Mesendoderm (in vitro differentiated cells): ENCODE data around the gene IPO9.

Experiments used
- DNase-seq: peaks from one replicate; pipeline ENCODE4 v3.0.0; 2013
- H2AK5ac ChIP-seq: 2 replicates; pipeline ENCODE4 v1.6.1; 2013; ENCODE audit warnings: low read length, inconsistent platforms
- H2BK120ac ChIP-seq: 2 replicates; pipeline ENCODE4 v1.6.1; 2013; ENCODE audit warnings: low read depth, mild to moderate bottlenecking, low read length, moderate library complexity, mixed read lengths
- H2BK15ac ChIP-seq: replicated peaks from 2 replicates; pipeline ENCODE4 v1.6.1; 2013; ENCODE audit warnings: low read depth, mild to moderate bottlenecking, moderate library complexity
- H2BK5ac ChIP-seq: 2 replicates; pipeline ENCODE4 v1.6.1; 2013; ENCODE audit warnings: low read length, inconsistent platforms
- H3K18ac ChIP-seq: 2 replicates; pipeline ENCODE4 v1.6.1; 2013; ENCODE audit warnings: mild to moderate bottlenecking, low read length, mixed read lengths
- H3K23ac ChIP-seq: one replicate; pipeline ENCODE4 v1.6.1; 2013; ENCODE audit warnings: low read length
- H3K27ac ChIP-seq: 2 replicates; pipeline ENCODE4 v1.5.1; 2013; ENCODE audit warnings: low read depth, mild to moderate bottlenecking, inconsistent platforms, low read length, moderate library complexity
- H3K27me3 ChIP-seq: 2 replicates; pipeline ENCODE4 v1.6.1; 2013; ENCODE audit warnings: low read length, control low read depth, mild to moderate bottlenecking, inconsistent platforms; ENCODE audit not compliant: insufficient read depth, poor library complexity
- H3K36me3 ChIP-seq: 2 replicates; pipeline ENCODE4 v1.6.1; 2013; ENCODE audit warnings: low read length, inconsistent platforms; ENCODE audit not compliant: control insufficient read depth, insufficient read depth
- H3K4ac ChIP-seq: one replicate; pipeline ENCODE4 v1.6.1; 2013; ENCODE audit warnings: low read depth, mild to moderate bottlenecking, low read length, moderate library complexity
- H3K4me1 ChIP-seq: 2 replicates; pipeline ENCODE4 v1.6.1; 2013; ENCODE audit warnings: low read depth, low read length, inconsistent platforms; ENCODE audit not compliant: control insufficient read depth
- H3K4me2 ChIP-seq: 2 replicates; pipeline ENCODE4 v1.6.1; 2013; ENCODE audit warnings: low read length
- H3K4me3 ChIP-seq: 2 replicates; pipeline ENCODE4 v1.5.1; 2013; ENCODE audit warnings: mild to moderate bottlenecking, low read length
- H3K56ac ChIP-seq: one replicate; pipeline ENCODE4 v1.6.1; 2013; ENCODE audit warnings: low read length
- H3K79me1 ChIP-seq: 2 replicates; pipeline ENCODE4 v1.6.1; 2013; ENCODE audit warnings: low read length, inconsistent platforms
- H3K79me2 ChIP-seq: 2 replicates; pipeline ENCODE4 v1.6.1; 2013; ENCODE audit warnings: mild to moderate bottlenecking, low read length; ENCODE audit not compliant: control insufficient read depth, insufficient read depth
- H3K9ac ChIP-seq: 2 replicates; pipeline ENCODE4 v1.6.1; 2013; ENCODE audit warnings: low read length, inconsistent platforms
- H4K5ac ChIP-seq: one replicate; pipeline ENCODE4 v1.6.1; 2013; ENCODE audit warnings: low read length
- H4K8ac ChIP-seq: one replicate; pipeline ENCODE4 v1.6.1; 2013; ENCODE audit warnings: low read depth, mild to moderate bottlenecking, control low read depth, low read length, moderate library complexity
- WGBS: extraction: QIAGEN DNeasy Blood & Tissue Kit; methylation state at CpG from one replicate; pipeline ENCODE4 v1.1.7; 2013; ENCODE audit warnings: low lambda C conversion rate, missing lambda C conversion rate; ENCODE audit not compliant: insufficient coverage; ENCODE audit errors: extremely low coverage; 5-methylcytosine and 5-hydroxymethylcytosine counted together

IPO9 gene

GRCh38 chr1:201795066-201795465 is 33.9 kb upstream of the IPO9 start:
- Histone ChIP-seq H3K9ac (no peak overlapping the region), H2BK15ac (no peak overlapping the region), H3K18ac (no peak overlapping the region), H4K5ac (no peak overlapping the region), H3K23ac (no peak overlapping the region), H3K36me3 (peaks cover 4% of the 10 kb centered on the region), H3K79me2 (no peaks in the 10 kb centered on the region), H4K8ac (no peak overlapping the region), H2BK120ac (no peak overlapping the region), H3K4ac (no peak overlapping the region), H3K56ac (no peak overlapping the region), H3K79me1 (no peaks in the 10 kb centered on the region), H3K4me2 (no peak overlapping the region), H3K27ac (no peak overlapping the region), H2BK5ac (no peak overlapping the region), H2AK5ac (no peak overlapping the region), H3K4me3 (no peak overlapping the region), H3K4me1 (no peaks in the 10 kb centered on the region), H3K27me3 (no peaks in the 10 kb centered on the region)
- WGBS: no CpG with 5 or more reads among the region's 3 CpGs
- DNase-seq: peak; percentile 45

GRCh38 chr1:201800246-201800645 is 28.7 kb upstream of the IPO9 start:
- no peak overlapping the region for H3K23ac ChIP-seq
- H3K4ac ChIP-seq: no peak overlapping the region
- no peak overlapping the region for H3K4me2 ChIP-seq
- H3K27ac ChIP-seq: no peak overlapping the region
- no peak overlapping the region for H3K56ac ChIP-seq
- H2BK15ac ChIP-seq: no peak overlapping the region
- no peaks in the 10 kb centered on the region for H3K4me1 ChIP-seq
- no peak overlapping the region for H3K18ac ChIP-seq
- no peak overlapping the region for H4K5ac ChIP-seq
- no peaks in the 10 kb centered on the region for H3K79me2 ChIP-seq
- no peak overlapping the region for H3K4me3 ChIP-seq
- no peaks in the 10 kb centered on the region for H3K79me1 ChIP-seq
- no peak overlapping the region for H4K8ac ChIP-seq
- H3K36me3 ChIP-seq: no peaks in the 10 kb centered on the region
- H2BK5ac ChIP-seq: no peak overlapping the region
- DNase-seq: no peak
- no peaks in the 10 kb centered on the region for H3K27me3 ChIP-seq
- H2BK120ac ChIP-seq: no peak overlapping the region
- no peak overlapping the region for H3K9ac ChIP-seq
- no peak overlapping the region for H2AK5ac ChIP-seq

DNA sequence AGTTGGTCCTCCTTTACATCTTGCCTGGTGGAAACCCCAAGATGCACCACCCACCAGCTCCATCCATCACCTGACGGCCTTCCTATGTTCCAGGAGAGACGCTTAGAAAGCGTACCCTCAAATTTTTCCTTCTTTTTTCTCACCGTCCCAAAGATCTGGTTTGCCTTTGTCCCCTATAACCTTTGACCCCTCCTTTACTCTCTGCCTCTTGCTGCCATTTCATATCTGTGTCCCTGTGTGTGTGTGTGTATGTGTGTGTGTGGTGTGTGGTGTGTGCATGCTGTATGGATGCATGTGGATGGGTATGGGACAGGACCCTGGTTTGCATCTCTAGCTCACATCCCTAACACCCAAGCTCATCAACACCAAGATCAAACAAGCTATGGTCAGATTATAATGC is 22.2 kb upstream of the IPO9 start:
- H3K4ac ChIP-seq: no peak overlapping the region
- no peak overlapping the region for H3K18ac ChIP-seq
- no peak overlapping the region for H4K5ac ChIP-seq
- no peaks in the 10 kb centered on the region for H3K79me2 ChIP-seq
- no peak overlapping the region for H3K4me3 ChIP-seq
- no peak overlapping the region for H3K27ac ChIP-seq
- no peak overlapping the region for H2AK5ac ChIP-seq
- no peaks in the 10 kb centered on the region for H3K4me1 ChIP-seq
- no peaks in the 10 kb centered on the region for H3K27me3 ChIP-seq
- H3K9ac ChIP-seq: no peak overlapping the region
- no peaks in the 10 kb centered on the region for H3K79me1 ChIP-seq
- no peak overlapping the region for H3K23ac ChIP-seq
- no peak overlapping the region for H3K4me2 ChIP-seq
- no peak overlapping the region for H4K8ac ChIP-seq
- DNase-seq: no peak
- H2BK120ac ChIP-seq: no peak overlapping the region
- H2BK5ac ChIP-seq: no peak overlapping the region
- H2BK15ac ChIP-seq: no peak overlapping the region
- WGBS: no CpG with 5 or more reads among the region's 4 CpGs
- H3K56ac ChIP-seq: no peak overlapping the region
- no peaks in the 10 kb centered on the region for H3K36me3 ChIP-seq

DNA sequence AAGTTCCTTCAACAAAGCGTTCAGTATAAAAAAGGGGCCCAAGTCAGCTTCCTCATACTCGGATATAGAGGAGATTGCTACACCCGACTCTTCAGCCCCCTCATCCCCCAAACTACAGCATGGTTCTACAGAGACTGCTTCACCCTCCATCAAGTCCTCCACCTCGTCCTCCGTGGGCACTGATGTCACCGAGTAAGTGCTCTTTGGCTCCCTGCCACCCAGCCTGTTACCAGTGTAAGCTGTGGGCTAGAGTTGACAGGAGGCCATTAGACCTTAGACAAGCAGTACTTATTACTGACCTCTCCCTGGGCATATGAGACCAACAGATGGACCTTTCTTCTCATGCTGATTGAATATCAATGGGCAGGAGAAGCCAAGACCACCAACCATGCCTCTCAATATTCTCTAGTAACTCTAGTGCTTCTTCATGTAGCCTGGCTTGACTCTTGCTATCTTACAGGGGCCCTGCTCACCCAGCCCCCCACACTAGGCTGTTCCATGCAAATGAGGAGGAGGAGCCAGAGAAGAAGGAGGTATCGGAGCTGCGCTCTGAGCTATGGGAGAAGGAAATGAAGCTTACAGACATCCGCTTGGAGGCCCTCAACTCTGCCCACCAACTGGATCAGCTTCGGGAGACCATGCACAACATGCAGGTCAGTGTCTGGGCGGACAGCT is 20.9 kb upstream of the IPO9 start:
- H3K27me3 ChIP-seq: no peaks in the 10 kb centered on the region
- no peak overlapping the region for H3K4me2 ChIP-seq
- no peak overlapping the region for H4K5ac ChIP-seq
- no peak overlapping the region for H3K27ac ChIP-seq
- no peak overlapping the region for H3K4me3 ChIP-seq
- no peak overlapping the region for H2BK15ac ChIP-seq
- WGBS: no CpG with 5 or more reads among the region's 11 CpGs
- H3K9ac ChIP-seq: no peak overlapping the region
- no peak overlapping the region for H3K4ac ChIP-seq
- no peak overlapping the region for H4K8ac ChIP-seq
- no peak overlapping the region for H3K23ac ChIP-seq
- H2BK120ac ChIP-seq: no peak overlapping the region
- no peaks in the 10 kb centered on the region for H3K4me1 ChIP-seq
- no peak for DNase-seq
- H2BK5ac ChIP-seq: no peak overlapping the region
- no peak overlapping the region for H3K18ac ChIP-seq
- H3K56ac ChIP-seq: no peak overlapping the region
- H3K79me1 ChIP-seq: no peaks in the 10 kb centered on the region
- no peaks in the 10 kb centered on the region for H3K79me2 ChIP-seq
- H2AK5ac ChIP-seq: no peak overlapping the region
- no peaks in the 10 kb centered on the region for H3K36me3 ChIP-seq

DNA sequence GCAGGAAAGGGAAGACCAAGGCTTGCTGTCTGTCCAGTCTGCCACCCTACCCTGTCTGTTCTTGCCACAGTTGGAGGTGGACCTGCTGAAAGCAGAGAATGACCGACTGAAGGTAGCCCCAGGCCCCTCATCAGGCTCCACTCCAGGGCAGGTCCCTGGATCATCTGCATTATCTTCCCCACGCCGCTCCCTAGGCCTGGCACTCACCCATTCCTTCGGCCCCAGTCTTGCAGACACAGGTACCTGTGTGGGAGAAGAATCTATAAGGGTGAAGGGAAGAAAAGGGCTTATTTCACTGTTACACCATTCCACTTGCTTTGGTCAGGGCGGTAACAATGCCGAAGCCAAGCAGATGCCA is 20.3 kb upstream of the IPO9 start:
- no peaks in the 10 kb centered on the region for H3K36me3 ChIP-seq

GRCh38 chr1:201809876-201810275 is 19.1 kb upstream of the IPO9 start:
- no peaks in the 10 kb centered on the region for H3K27me3 ChIP-seq
- H3K9ac ChIP-seq: no peak overlapping the region
- no peak overlapping the region for H3K4me3 ChIP-seq
- no CpG with 5 or more reads among the region's 5 CpGs for WGBS
- H2BK120ac ChIP-seq: no peak overlapping the region
- H4K5ac ChIP-seq: no peak overlapping the region
- H4K8ac ChIP-seq: no peak overlapping the region
- no peak overlapping the region for H2AK5ac ChIP-seq
- H3K18ac ChIP-seq: no peak overlapping the region
- H3K23ac ChIP-seq: no peak overlapping the region
- no peaks in the 10 kb centered on the region for H3K4me1 ChIP-seq
- no peaks in the 10 kb centered on the region for H3K79me1 ChIP-seq
- no peak overlapping the region for H2BK15ac ChIP-seq
- no peak overlapping the region for H3K4me2 ChIP-seq
- DNase-seq: no peak
- no peak overlapping the region for H2BK5ac ChIP-seq
- no peak overlapping the region for H3K27ac ChIP-seq
- H3K56ac ChIP-seq: no peak overlapping the region
- H3K4ac ChIP-seq: no peak overlapping the region
- H3K79me2 ChIP-seq: no peaks in the 10 kb centered on the region
- H3K36me3 ChIP-seq: no peaks in the 10 kb centered on the region

More for the DNA sequence above, 20.3 kb upstream of the IPO9 start:
- Histone ChIP-seq H2BK5ac (no peak overlapping the region), H3K27ac (no peak overlapping the region), H3K4me1 (no peaks in the 10 kb centered on the region), H4K5ac (no peak overlapping the region), H3K79me1 (no peaks in the 10 kb centered on the region), H3K4ac (no peak overlapping the region), H3K18ac (no peak overlapping the region), H4K8ac (no peak overlapping the region), H3K4me2 (no peak overlapping the region), H3K9ac (no peak overlapping the region), H2BK120ac (no peak overlapping the region), H3K27me3 (no peaks in the 10 kb centered on the region), H3K79me2 (no peaks in the 10 kb centered on the region), H3K23ac (no peak overlapping the region), H3K4me3 (no peak overlapping the region), H2AK5ac (no peak overlapping the region), H2BK15ac (no peak overlapping the region), H3K56ac (no peak overlapping the region)
- no CpG with 5 or more reads among the region's 6 CpGs for WGBS
- no peak for DNase-seq
